Stimulated activated CD8-positive, alpha-beta memory T cell treated with anti-CD3 and anti-CD28 coated beads, Interleukin-7, amount 100 ng/mL, for 48 hours (primary cell): ENCODE data around the gene SLC12A6.
A peak's percentile ranks its signal among the peaks of the same experiment; 100 is the strongest.
"Not testable (repeated sequence)": the region's sequence is repeated elsewhere in the genome, so short reads cannot be mapped to it uniquely, and the experiment has no call there.

Experiments
- DNase-seq, 2 donors: peaks; one replicate each; pipeline ENCODE4 v3.0.0-alpha.2; 2020; ENCODE audit warnings: low read depth in 1 of 2; ENCODE audit errors: extremely low read depth in 1 of 2

The SLC12A6 gene

GRCh38 chr15:34358367-34358766, 20.8 kb upstream of the SLC12A6 start:
- DNase-seq = no peak

- DNase-seq = no peak
Measured at GRCh38 chr15:34357653-34358052, 20.1 kb upstream of the SLC12A6 start.

GRCh38 chr15:34355241-34355640, 17.7 kb upstream of the SLC12A6 start:
- no peak for DNase-seq

- no peak for DNase-seq
Measured at GRCh38 chr15:34354286-34354685, 16.7 kb upstream of the SLC12A6 start.

- no peak for DNase-seq
Measured at GRCh38 chr15:34353627-34354026, 16.0 kb upstream of the SLC12A6 start.

GRCh38 chr15:34352996-34353395, 15.4 kb upstream of the SLC12A6 start:
- DNase-seq = not testable (repeated sequence)

- DNase-seq = no peak
Measured at GRCh38 chr15:34349769-34350168, 12.2 kb upstream of the SLC12A6 start.

GRCh38 chr15:34348735-34349300, 11.2 kb upstream of the SLC12A6 start:
- no peak for DNase-seq

GRCh38 chr15:34347951-34348638, 10.5 kb upstream of the SLC12A6 start:
- DNase-seq = no peak

- DNase-seq = peak; percentile 89 to 91
Measured at GRCh38 chr15:34342737-34343575, 5.4 kb upstream of the SLC12A6 start, which contains the start of the genes NOP10 and NUTM1. Gene NOP10, minus strand, starts transcription at chr15:34343136. Its CDS starts 63 bp downstream, at chr15:34343073. Gene NUTM1, plus strand, starts transcription at chr15:34343315. Its CDS starts 382 bp downstream, at chr15:34343697.

- not testable (repeated sequence) for DNase-seq
Measured at GRCh38 chr15:34342213-34342736, 4.7 kb upstream of the SLC12A6 start.

- no peak for DNase-seq
Measured at GRCh38 chr15:34341381-34342212, 4.0 kb upstream of the SLC12A6 start.

- DNase-seq = no peak
Measured at GRCh38 chr15:34339946-34340345, 2.4 kb upstream of the SLC12A6 start.

- DNase-seq = no peak
Measured at GRCh38 chr15:34338347-34338746, 766 bp upstream of the SLC12A6 start.

GRCh38 chr15:34336991-34337556, 507 bp downstream of the SLC12A6 start:
- no peak for DNase-seq

- no peak for DNase-seq
Measured at GRCh38 chr15:34336231-34336990, 1.2 kb downstream of the SLC12A6 start.

GRCh38 chr15:34335176-34336032, 2.2 kb downstream of the SLC12A6 start:
- DNase-seq = no peak

GRCh38 chr15:34334672-34335071, 2.9 kb downstream of the SLC12A6 start:
- DNase-seq = no peak
